DOHH2 (cell line): ENCODE results near the gene TAB3.

Experiments used
- H3F3A ChIP-seq: fragments of 200-600 bp; sonication (generic), shearing (Covaris generic); 2 replicates; pipeline ENCODE4 v1.6.0; 2016; ENCODE audit warnings: antibody characterized with exemption, mild to moderate bottlenecking; ENCODE audit not compliant: control insufficient read depth, insufficient read depth
- H3K27ac ChIP-seq: fragments of 200-600 bp; sonication (generic); 2 replicates; pipeline ENCODE4 v1.5.1; 2014; ENCODE audit warnings: low read depth, mild to moderate bottlenecking, low read length, moderate library complexity
- H3K27me3 ChIP-seq: fragments of 200-600 bp; sonication (generic); 2 replicates; pipeline ENCODE4 v1.6.1; 2014; ENCODE audit warnings: mild to moderate bottlenecking, low read length, mixed read lengths; ENCODE audit not compliant: control insufficient read depth
- H3K36me3 ChIP-seq: fragments of 200-600 bp; sonication (generic); 2 replicates; pipeline ENCODE4 v1.6.1; 2014; ENCODE audit warnings: mild to moderate bottlenecking, low read length, moderate library complexity, mixed read lengths; ENCODE audit not compliant: control insufficient read depth
- H3K4me1 ChIP-seq: fragments of 200-600 bp; sonication (generic); 2 replicates; pipeline ENCODE4 v1.6.1; 2014; ENCODE audit warnings: mild to moderate bottlenecking, low read length, mixed read lengths; ENCODE audit not compliant: control insufficient read depth
- H3K4me2 ChIP-seq: fragments of 200-600 bp; sonication (generic); 2 replicates; pipeline ENCODE4 v1.6.0; 2014; ENCODE audit warnings: mild to moderate bottlenecking, low read length, moderate library complexity
- H3K4me3 ChIP-seq: fragments of 200-600 bp; sonication (generic); 2 replicates; pipeline ENCODE4 v1.5.1; 2014; ENCODE audit warnings: mild to moderate bottlenecking, low read length, mixed read lengths
- H3K79me2 ChIP-seq: fragments of 200-600 bp; sonication (generic); 2 replicates; pipeline ENCODE4 v1.6.1; 2014; ENCODE audit warnings: mild to moderate bottlenecking, low read length, mixed read lengths; ENCODE audit not compliant: control insufficient read depth
- H3K9me2 ChIP-seq: fragments of 200-600 bp; sonication (generic); replicated peaks from 2 replicates; pipeline ENCODE4 v1.6.1; 2014; ENCODE audit warnings: mild to moderate bottlenecking, low read length, mixed read lengths; ENCODE audit not compliant: control insufficient read depth
- H3K9me3 ChIP-seq: fragments of 200-600 bp; sonication (generic); 2 replicates; pipeline ENCODE4 v1.6.1; 2014; ENCODE audit warnings: antibody characterized with exemption, low read length, mixed read lengths; ENCODE audit not compliant: control insufficient read depth, insufficient read depth
- H4K20me1 ChIP-seq: fragments of 200-600 bp; sonication (generic); 2 replicates; pipeline ENCODE4 v1.6.0; 2014; ENCODE audit warnings: low read depth, mild to moderate bottlenecking, antibody characterized with exemption, low read length, moderate library complexity; ENCODE audit not compliant: control insufficient read depth, insufficient read depth
- CTCF ChIP-seq: fragments of 200-600 bp; sonication (generic); IDR thresholded peaks from one replicate; pipeline ENCODE4 v1.5.1; 2014; ENCODE audit warnings: antibody characterized with exemption, mild to moderate bottlenecking, low read depth, low read length; ENCODE audit not compliant: poor library complexity, severe bottlenecking
- EZH2phosphoT487 ChIP-seq: fragments of 200-600 bp; sonication (generic); IDR thresholded peaks from 2 replicates; pipeline ENCODE4 v1.6.1; 2017; ENCODE audit warnings: borderline replicate concordance, mild to moderate bottlenecking, antibody characterized with exemption, low read length, moderate library complexity, mixed read lengths

Gene TAB3

GRCh38 chrX:30889147-30890140 lies at the start of gene TAB3:
TSS of gene TAB3 (minus strand) at chrX:30889254. CDS start at chrX:30859588, 29,666 bp downstream.
- no peaks in the 10 kb centered on the region for H3K9me3 ChIP-seq
- H3K79me2 ChIP-seq, result peaks cover 40% of the 10 kb centered on the region
- peak within 1 kb of the TSS; percentile 9; the same call in 1 of the 2 replicates for H3K27ac ChIP-seq
- peaks cover 9% of the 10 kb centered on the region for H3K4me1 ChIP-seq
- H4K20me1 ChIP-seq, result no peaks in the 10 kb centered on the region
- no peaks in the 10 kb centered on the region for H3K36me3 ChIP-seq
- no peak for TF ChIP-seq CTCF
- TF ChIP-seq EZH2phosphoT487, result no peak
- no peaks in the 10 kb centered on the region for H3K27me3 ChIP-seq
- H3K4me3 ChIP-seq, result peak within 1 kb of the TSS; percentile 88
- no peaks in the 10 kb centered on the region for H3K9me2 ChIP-seq
- H3K4me2 ChIP-seq, result peak within 1 kb of the TSS; percentile 81
- no peaks in the 10 kb centered on the region for H3F3A ChIP-seq

- TF ChIP-seq EZH2phosphoT487 (no peak), CTCF (no peak)
- no peaks in the 10 kb centered on the region for H3K36me3 ChIP-seq
- no peaks in the 10 kb centered on the region for H3F3A ChIP-seq
- H4K20me1 ChIP-seq, result no peaks in the 10 kb centered on the region
- no peak overlapping the region for H3K4me2 ChIP-seq
- no peaks in the 10 kb centered on the region for H3K9me3 ChIP-seq
- no peak overlapping the region for H3K4me3 ChIP-seq
- no peaks in the 10 kb centered on the region for H3K79me2 ChIP-seq
- H3K9me2 ChIP-seq, result no peaks in the 10 kb centered on the region
- H3K27me3 ChIP-seq, result no peaks in the 10 kb centered on the region
- no peak overlapping the region for H3K27ac ChIP-seq
- no peaks in the 10 kb centered on the region for H3K4me1 ChIP-seq
These were observed 49.2 kb upstream of the TAB3 start for GRCh38 chrX:30938295-30938694.

- Histone ChIP-seq H3K9me3 (no peaks in the 10 kb centered on the region), H3K4me2 (no peak overlapping the region), H3K4me3 (no peak overlapping the region), H3K79me2 (no peaks in the 10 kb centered on the region), H3K36me3 (no peaks in the 10 kb centered on the region), H3K9me2 (no peaks in the 10 kb centered on the region), H3K4me1 (no peaks in the 10 kb centered on the region), H3F3A (no peaks in the 10 kb centered on the region), H3K27ac (no peak overlapping the region), H4K20me1 (no peaks in the 10 kb centered on the region), H3K27me3 (no peaks in the 10 kb centered on the region)
- no peak for TF ChIP-seq CTCF
- no peak for TF ChIP-seq EZH2phosphoT487
These were observed 46.9 kb upstream of the TAB3 start for GRCh38 chrX:30935985-30936384.
